Testis (tissue), 2 donors: ENCODE data around the gene HCLS1.

Experiments
- CTCF ChIP-seq, 3 experiments: fragments of 450-650 bp in 2 of 3; fragments of 200-600 bp in 1 of 3; sonication (generic) in 1 of 3; IDR thresholded peaks; one replicate each; pipeline ENCODE4 v1.5.1; 2016 to 2019; ENCODE audit warnings: antibody characterized with exemption in 3 of 3, mild to moderate bottlenecking in 2 of 3, moderate library complexity in 1 of 3
- POLR2A ChIP-seq: fragments of 450-650 bp; IDR thresholded peaks from one replicate; pipeline ENCODE4 v1.6.1; 2017; ENCODE audit warnings: antibody characterized with exemption, mild to moderate bottlenecking, moderate library complexity

- TF ChIP-seq POLR2A (no peak), CTCF (IDR thresholded peaks at IDR 0.05) (no peak)
These were observed 31.1 kb downstream of the HCLS1 start for GRCh38 chr3:121629601-121630000.
